ENCODE measurements around the gene CAPNS1.

GRCh38 chr19:36136964-36137686 lies 2.7 kb upstream of the CAPNS1 start:
- TF ChIP-seq, protein P1, sequence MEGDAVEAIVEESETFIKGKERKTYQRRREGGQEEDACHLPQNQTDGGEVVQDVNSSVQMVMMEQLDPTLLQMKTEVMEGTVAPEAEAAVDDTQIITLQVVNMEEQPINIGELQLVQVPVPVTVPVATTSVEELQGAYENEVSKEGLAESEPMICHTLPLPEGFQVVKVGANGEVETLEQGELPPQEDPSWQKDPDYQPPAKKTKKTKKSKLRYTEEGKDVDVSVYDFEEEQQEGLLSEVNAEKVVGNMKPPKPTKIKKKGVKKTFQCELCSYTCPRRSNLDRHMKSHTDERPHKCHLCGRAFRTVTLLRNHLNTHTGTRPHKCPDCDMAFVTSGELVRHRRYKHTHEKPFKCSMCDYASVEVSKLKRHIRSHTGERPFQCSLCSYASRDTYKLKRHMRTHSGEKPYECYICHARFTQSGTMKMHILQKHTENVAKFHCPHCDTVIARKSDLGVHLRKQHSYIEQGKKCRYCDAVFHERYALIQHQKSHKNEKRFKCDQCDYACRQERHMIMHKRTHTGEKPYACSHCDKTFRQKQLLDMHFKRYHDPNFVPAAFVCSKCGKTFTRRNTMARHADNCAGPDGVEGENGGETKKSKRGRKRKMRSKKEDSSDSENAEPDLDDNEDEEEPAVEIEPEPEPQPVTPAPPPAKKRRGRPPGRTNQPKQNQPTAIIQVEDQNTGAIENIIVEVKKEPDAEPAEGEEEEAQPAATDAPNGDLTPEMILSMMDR (CRISPR knock-in tag; IDR thresholded peaks at IDR 0.05), result no peak
- TF ChIP-seq BRD4 (CRISPR knock-in tag; IDR thresholded peaks at IDR 0.05) (no peak), MNT (IDR thresholded peaks at IDR 0.05) (no peak), ZC3H4 (CRISPR knock-in tag; IDR thresholded peaks at IDR 0.05; ENCODE audit: borderline replicate concordance) (no peak), ZNF724P (CRISPR knock-in tag; IDR thresholded peaks at IDR 0.05; ENCODE audit: borderline replicate concordance) (no peak), REST (IDR thresholded peaks at IDR 0.05; ENCODE audit: borderline replicate concordance in 1 of 2, low read depth in 1 of 2, low read length in 2 of 2) (no peak), ZNF652 (CRISPR knock-in tag; IDR thresholded peaks at IDR 0.05; ENCODE audit: borderline replicate concordance, low read depth) (no peak), ZFP37 (CRISPR knock-in tag; IDR thresholded peaks at IDR 0.05; ENCODE audit: borderline replicate concordance) (no peak), ZBTB43 (CRISPR knock-in tag; conservative IDR thresholded peaks at IDR 0.05) (no peak), ZNF468 (CRISPR knock-in tag; IDR thresholded peaks at IDR 0.05) (no peak)

All from HepG2 (cell line).